H1 (cell line): ENCODE data around the gene RAP1GAP. TPM values are rescaled to one million over a fixed set of nuclear protein-coding genes. Genes with fewer than 3 reads are reported as not detected.

ENCODE experiments used
- ATF2 ChIP-seq: IDR thresholded peaks from 2 replicates; pipeline ENCODE4 v1.6.1; 2012; ENCODE audit warnings: low read length, inconsistent platforms
- CHD1 ChIP-seq: IDR thresholded peaks from 2 replicates; pipeline ENCODE4 v1.6.1; 2012; ENCODE audit warnings: low read depth, low read length, improper control_type of control experiment
- CREB1 ChIP-seq: IDR thresholded peaks from 2 replicates; pipeline ENCODE4 v1.6.1; 2012; ENCODE audit warnings: inconsistent platforms
- PHF8 ChIP-seq: fragments of 200-600 bp; sonication (generic); conservative IDR thresholded peaks from 2 replicates; pipeline ENCODE4 v1.7.1; 2012; ENCODE audit warnings: low read depth, mild to moderate bottlenecking, inconsistent platforms, low read length, moderate library complexity
- POLR2A ChIP-seq, 2 experiments: IDR thresholded peaks; 1 replicate in 1 of 2; 2 replicates in 1 of 2; pipeline ENCODE4 v1.6.1; 2011; ENCODE audit warnings: low read depth in 2 of 2, low read length in 2 of 2, mild to moderate bottlenecking in 2 of 2; ENCODE audit errors: control extremely low read depth in 1 of 2
- SP1 ChIP-seq: IDR thresholded peaks from 2 replicates; pipeline ENCODE4 v1.6.1; 2011; ENCODE audit warnings: low read depth, low read length
- SP4 ChIP-seq: IDR thresholded peaks from 2 replicates; pipeline ENCODE4 v1.6.1; 2012; ENCODE audit warnings: low read length, inconsistent platforms
- SRF ChIP-seq: IDR thresholded peaks from 2 replicates; pipeline ENCODE4 v1.6.1; 2011; ENCODE audit warnings: mild to moderate bottlenecking, low read depth, low read length, moderate library complexity
- SUZ12 ChIP-seq: fragments of 200-600 bp; sonication (generic); IDR thresholded peaks from 2 replicates; pipeline ENCODE4 v1.6.1; 2012; ENCODE audit warnings: mild to moderate bottlenecking, inconsistent platforms, low read length, moderate library complexity, mixed read lengths
- TAF1 ChIP-seq: IDR thresholded peaks from 2 replicates; pipeline ENCODE4 v1.6.1; 2011; ENCODE audit warnings: mild to moderate bottlenecking, low read depth, low read length
- TBP ChIP-seq: IDR thresholded peaks from 2 replicates; pipeline ENCODE4 v1.6.1; 2011; ENCODE audit warnings: low read depth, low read length, improper control_type of control experiment
- TCF12 ChIP-seq: IDR thresholded peaks from 2 replicates; pipeline ENCODE4 v1.6.1; 2011; ENCODE audit warnings: low read depth, mild to moderate bottlenecking, low read length
- polyA plus RNA-seq, 7 experiments: library from polyadenylated mRNA; depleted of rRNA in 3 of 7; stranded (reverse) in 5 of 7; unstranded in 2 of 7; fragments of >200 nt in 5 of 7; fragments of 200-250 nt in 2 of 7; gene quantifications; 1 replicate in 5 of 7; 2 replicates in 1 of 7; 4 replicates in 1 of 7; pipeline versions ENCODE4 v1.2.1 to v1.2.3, GENCODE V29; 2011 to 2013; ENCODE audit warnings: missing spikeins in 2 of 7, mixed read lengths in 2 of 7
- total RNA-seq: library from RNA; stranded (reverse); fragmentation: NEBNext Ultra II Directional; extraction: Animal tissue kit (Norgen Biotek cat#: 25700); gene quantifications from 2 replicates; pipeline ENCODE4 v1.2.1, GENCODE V29; 2021
- TF ChIP-seq, protein P1 (sequence below): fragments of 300-600 bp; sonication (generic); IDR thresholded peaks from 2 replicates; pipeline ENCODE4 v1.7.1; 2012; ENCODE audit warnings: low read length, moderate library complexity, mild to moderate bottlenecking, inconsistent platforms; ENCODE audit not compliant: insufficient replicate concordance

Gene RAP1GAP
- total and polyA plus RNA-seq, 2 of the 8 experiments (the other 6 are each of a cell fraction or from before 2014, with no cell fraction given): 8.4 TPM

DNA sequence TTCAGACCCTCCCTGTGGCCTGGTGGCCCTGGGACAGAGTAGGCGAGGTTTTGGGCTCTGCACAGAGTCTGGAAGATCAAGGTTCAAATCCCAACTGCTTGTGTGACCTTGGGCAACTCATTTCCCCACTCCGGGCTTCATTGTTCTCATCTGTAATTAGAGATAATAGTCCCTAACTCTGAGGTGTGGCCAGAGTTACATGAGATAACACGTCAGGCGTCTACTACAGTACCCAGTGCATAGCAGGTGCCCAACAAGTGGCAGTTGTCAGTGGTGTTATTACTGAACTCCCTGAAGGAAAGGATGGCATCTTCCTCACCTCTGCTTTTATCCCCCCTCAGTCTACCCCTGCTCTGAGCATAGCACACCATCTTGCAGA, 20.8 kb downstream of the RAP1GAP start (continued):
- TF ChIP-seq, protein P1, sequence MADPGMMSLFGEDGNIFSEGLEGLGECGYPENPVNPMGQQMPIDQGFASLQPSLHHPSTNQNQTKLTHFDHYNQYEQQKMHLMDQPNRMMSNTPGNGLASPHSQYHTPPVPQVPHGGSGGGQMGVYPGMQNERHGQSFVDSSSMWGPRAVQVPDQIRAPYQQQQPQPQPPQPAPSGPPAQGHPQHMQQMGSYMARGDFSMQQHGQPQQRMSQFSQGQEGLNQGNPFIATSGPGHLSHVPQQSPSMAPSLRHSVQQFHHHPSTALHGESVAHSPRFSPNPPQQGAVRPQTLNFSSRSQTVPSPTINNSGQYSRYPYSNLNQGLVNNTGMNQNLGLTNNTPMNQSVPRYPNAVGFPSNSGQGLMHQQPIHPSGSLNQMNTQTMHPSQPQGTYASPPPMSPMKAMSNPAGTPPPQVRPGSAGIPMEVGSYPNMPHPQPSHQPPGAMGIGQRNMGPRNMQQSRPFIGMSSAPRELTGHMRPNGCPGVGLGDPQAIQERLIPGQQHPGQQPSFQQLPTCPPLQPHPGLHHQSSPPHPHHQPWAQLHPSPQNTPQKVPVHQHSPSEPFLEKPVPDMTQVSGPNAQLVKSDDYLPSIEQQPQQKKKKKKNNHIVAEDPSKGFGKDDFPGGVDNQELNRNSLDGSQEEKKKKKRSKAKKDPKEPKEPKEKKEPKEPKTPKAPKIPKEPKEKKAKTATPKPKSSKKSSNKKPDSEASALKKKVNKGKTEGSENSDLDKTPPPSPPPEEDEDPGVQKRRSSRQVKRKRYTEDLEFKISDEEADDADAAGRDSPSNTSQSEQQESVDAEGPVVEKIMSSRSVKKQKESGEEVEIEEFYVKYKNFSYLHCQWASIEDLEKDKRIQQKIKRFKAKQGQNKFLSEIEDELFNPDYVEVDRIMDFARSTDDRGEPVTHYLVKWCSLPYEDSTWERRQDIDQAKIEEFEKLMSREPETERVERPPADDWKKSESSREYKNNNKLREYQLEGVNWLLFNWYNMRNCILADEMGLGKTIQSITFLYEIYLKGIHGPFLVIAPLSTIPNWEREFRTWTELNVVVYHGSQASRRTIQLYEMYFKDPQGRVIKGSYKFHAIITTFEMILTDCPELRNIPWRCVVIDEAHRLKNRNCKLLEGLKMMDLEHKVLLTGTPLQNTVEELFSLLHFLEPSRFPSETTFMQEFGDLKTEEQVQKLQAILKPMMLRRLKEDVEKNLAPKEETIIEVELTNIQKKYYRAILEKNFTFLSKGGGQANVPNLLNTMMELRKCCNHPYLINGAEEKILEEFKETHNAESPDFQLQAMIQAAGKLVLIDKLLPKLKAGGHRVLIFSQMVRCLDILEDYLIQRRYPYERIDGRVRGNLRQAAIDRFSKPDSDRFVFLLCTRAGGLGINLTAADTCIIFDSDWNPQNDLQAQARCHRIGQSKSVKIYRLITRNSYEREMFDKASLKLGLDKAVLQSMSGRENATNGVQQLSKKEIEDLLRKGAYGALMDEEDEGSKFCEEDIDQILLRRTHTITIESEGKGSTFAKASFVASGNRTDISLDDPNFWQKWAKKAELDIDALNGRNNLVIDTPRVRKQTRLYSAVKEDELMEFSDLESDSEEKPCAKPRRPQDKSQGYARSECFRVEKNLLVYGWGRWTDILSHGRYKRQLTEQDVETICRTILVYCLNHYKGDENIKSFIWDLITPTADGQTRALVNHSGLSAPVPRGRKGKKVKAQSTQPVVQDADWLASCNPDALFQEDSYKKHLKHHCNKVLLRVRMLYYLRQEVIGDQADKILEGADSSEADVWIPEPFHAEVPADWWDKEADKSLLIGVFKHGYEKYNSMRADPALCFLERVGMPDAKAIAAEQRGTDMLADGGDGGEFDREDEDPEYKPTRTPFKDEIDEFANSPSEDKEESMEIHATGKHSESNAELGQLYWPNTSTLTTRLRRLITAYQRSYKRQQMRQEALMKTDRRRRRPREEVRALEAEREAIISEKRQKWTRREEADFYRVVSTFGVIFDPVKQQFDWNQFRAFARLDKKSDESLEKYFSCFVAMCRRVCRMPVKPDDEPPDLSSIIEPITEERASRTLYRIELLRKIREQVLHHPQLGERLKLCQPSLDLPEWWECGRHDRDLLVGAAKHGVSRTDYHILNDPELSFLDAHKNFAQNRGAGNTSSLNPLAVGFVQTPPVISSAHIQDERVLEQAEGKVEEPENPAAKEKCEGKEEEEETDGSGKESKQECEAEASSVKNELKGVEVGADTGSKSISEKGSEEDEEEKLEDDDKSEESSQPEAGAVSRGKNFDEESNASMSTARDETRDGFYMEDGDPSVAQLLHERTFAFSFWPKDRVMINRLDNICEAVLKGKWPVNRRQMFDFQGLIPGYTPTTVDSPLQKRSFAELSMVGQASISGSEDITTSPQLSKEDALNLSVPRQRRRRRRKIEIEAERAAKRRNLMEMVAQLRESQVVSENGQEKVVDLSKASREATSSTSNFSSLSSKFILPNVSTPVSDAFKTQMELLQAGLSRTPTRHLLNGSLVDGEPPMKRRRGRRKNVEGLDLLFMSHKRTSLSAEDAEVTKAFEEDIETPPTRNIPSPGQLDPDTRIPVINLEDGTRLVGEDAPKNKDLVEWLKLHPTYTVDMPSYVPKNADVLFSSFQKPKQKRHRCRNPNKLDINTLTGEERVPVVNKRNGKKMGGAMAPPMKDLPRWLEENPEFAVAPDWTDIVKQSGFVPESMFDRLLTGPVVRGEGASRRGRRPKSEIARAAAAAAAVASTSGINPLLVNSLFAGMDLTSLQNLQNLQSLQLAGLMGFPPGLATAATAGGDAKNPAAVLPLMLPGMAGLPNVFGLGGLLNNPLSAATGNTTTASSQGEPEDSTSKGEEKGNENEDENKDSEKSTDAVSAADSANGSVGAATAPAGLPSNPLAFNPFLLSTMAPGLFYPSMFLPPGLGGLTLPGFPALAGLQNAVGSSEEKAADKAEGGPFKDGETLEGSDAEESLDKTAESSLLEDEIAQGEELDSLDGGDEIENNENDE: no peak
- TF ChIP-seq POLR2A (IDR thresholded peaks at IDR 0.05; ENCODE audit: control extremely low read depth in 1 of 2, low read depth in 2 of 2, low read length in 2 of 2): no peak
- no peak for TF ChIP-seq TAF1
- no peak for TF ChIP-seq SP4
- TF ChIP-seq ATF2: no peak
- no peak for TF ChIP-seq SRF
- no peak for TF ChIP-seq PHF8
- TF ChIP-seq CREB1: no peak
- no peak for TF ChIP-seq CHD1
- TF ChIP-seq TCF12: no peak
- TF ChIP-seq TBP: no peak
- TF ChIP-seq SUZ12: no peak
- TF ChIP-seq SP1: no peak
